OCI-LY1 (cell line): ENCODE measurements around the gene PCP4L1.

Experiments
- EZH2 ChIP-seq: fragments of 200-600 bp; sonication (generic), shearing (Covaris generic); IDR thresholded peaks from 2 replicates; pipeline ENCODE4 v1.8.0; 2017; ENCODE audit warnings: borderline replicate concordance, mixed run types, mild to moderate bottlenecking, antibody characterized with exemption, low read length, moderate library complexity, mixed read lengths
- TF ChIP-seq, protein P1 (sequence below): fragments of 200-600 bp; sonication (generic), shearing (Covaris generic); IDR thresholded peaks from 2 replicates; pipeline ENCODE4 v1.5.1; 2017; ENCODE audit warnings: mild to moderate bottlenecking, antibody characterized with exemption, low read length, moderate library complexity, mixed read lengths

DNA sequence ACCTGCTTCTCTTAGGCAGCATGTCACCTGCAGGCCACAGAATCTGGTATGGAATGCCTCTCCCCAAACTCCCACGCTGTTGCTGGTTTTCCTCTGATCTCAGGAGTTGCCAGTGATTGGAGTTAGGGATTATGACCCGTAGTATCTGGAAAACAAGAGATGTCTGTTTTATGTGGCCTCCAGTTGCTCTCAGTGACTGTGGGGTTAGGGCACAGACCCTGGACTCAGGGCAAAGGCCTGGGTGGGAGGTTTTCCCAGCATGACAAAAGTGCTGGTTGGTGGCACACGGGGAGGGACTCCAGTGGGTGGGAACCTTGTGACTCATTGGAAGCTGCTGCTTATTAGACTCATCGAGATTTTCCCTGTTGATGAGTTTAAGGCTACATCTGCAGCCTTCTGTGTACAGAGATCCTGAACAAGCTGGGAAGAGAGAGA lies 20.5 kb upstream of the PCP4L1 start, which contains the start of gene NR1I3:
- TF ChIP-seq, protein P1, sequence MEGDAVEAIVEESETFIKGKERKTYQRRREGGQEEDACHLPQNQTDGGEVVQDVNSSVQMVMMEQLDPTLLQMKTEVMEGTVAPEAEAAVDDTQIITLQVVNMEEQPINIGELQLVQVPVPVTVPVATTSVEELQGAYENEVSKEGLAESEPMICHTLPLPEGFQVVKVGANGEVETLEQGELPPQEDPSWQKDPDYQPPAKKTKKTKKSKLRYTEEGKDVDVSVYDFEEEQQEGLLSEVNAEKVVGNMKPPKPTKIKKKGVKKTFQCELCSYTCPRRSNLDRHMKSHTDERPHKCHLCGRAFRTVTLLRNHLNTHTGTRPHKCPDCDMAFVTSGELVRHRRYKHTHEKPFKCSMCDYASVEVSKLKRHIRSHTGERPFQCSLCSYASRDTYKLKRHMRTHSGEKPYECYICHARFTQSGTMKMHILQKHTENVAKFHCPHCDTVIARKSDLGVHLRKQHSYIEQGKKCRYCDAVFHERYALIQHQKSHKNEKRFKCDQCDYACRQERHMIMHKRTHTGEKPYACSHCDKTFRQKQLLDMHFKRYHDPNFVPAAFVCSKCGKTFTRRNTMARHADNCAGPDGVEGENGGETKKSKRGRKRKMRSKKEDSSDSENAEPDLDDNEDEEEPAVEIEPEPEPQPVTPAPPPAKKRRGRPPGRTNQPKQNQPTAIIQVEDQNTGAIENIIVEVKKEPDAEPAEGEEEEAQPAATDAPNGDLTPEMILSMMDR: no peak
- TF ChIP-seq EZH2: no peak
